Activated naive CD4-positive, alpha-beta T cell treated with anti-CD3 and anti-CD28 coated beads for 36 hours (primary cell): ENCODE measurements around the gene TRERF1. TPM values are rescaled to one million over a fixed set of nuclear protein-coding genes. Genes with fewer than 3 reads are reported as not detected.

Experiments used
- CTCF ChIA-PET: fragments of 350-600 bp; sonication (Branson Sonifier 250); formaldehyde crosslinking; loops from one replicate; lab custom pipeline; 2021; ENCODE audit warnings: antibody characterized with exemption; lab: Charles Lee
- DNase-seq: peaks from one replicate; pipeline ENCODE4 v3.0.0-alpha.2; 2020
- H3K27ac Mint-ChIP-seq: one replicate; pipeline ENCODE4 v1.8.0; 2021; ENCODE audit warnings: mild to moderate bottlenecking, mixed read lengths
- H3K27me3 Mint-ChIP-seq: one replicate; pipeline ENCODE4 v1.8.0; 2021; ENCODE audit warnings: low read depth, mixed read lengths
- H3K36me3 Mint-ChIP-seq: one replicate; pipeline ENCODE4 v1.8.0; 2021; ENCODE audit warnings: low read depth, mixed read lengths
- H3K4me1 Mint-ChIP-seq: one replicate; pipeline ENCODE4 v1.8.0; 2021; ENCODE audit warnings: low read depth, mixed read lengths
- H3K4me3 Mint-ChIP-seq: one replicate; pipeline ENCODE4 v1.8.0; 2021; ENCODE audit warnings: mild to moderate bottlenecking, moderate library complexity, mixed read lengths
- H3K9me3 Mint-ChIP-seq: one replicate; pipeline ENCODE4 v1.8.0; 2021; ENCODE audit warnings: mixed read lengths
- intact Hi-C: fragments of 100-400 bp; cut with micrococcal nuclease; formaldehyde crosslinking; loops from one replicate; pipeline ENCODE4 v1.15.1; 2023
- total RNA-seq, 2 experiments: library from RNA; stranded (reverse); gene quantifications; one replicate each; pipeline ENCODE4 v1.2.3, GENCODE V29; 2021

Gene TRERF1
- total RNA-seq, 2 experiments from 2014 or later = 6.7 to 6.9 TPM

DNA sequence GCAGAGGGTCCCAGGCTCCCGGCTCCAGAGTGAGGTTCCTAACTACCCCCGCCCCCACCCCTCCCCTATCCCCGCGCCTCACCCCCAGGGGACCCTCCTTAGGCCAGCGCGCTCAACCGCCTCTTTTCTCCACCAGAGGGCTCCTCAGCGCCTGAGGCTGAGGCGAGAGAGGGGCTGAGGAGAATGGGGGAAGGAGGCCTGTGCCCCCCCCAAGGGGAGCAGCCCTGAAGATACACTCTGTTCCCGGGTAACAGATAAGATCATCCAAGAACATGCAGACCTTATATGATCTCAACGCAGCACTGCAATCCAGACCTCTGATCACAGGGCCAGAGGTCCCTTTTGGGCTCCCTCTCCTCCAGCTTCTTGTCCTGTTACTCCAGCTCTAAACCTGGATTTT lies 190.8 kb downstream of the TRERF1 start:
- Mint-ChIP-seq H3K27ac (no peak overlapping the region), H3K9me3 (no peaks in the 10 kb centered on the region), H3K4me3 (no peak overlapping the region), H3K36me3 (peaks cover 6% of the 10 kb centered on the region), H3K4me1 (no peaks in the 10 kb centered on the region), H3K27me3 (no peaks in the 10 kb centered on the region)
- peak; percentile 53 for DNase-seq
- CTCF ChIA-PET = interaction anchor here (0.6 to 8.2 kb wide), 17 partner anchors 8 to 300 kb away, joined by 3 to 99 read pairs (median 3); no protein-coding TSS in a partner anchor
- intact Hi-C loops = loop anchor here (1.0 to 5.0 kb wide), 3 partner anchors 190 to 286 kb away; partner anchors contain the start of gene TRERF1

DNA sequence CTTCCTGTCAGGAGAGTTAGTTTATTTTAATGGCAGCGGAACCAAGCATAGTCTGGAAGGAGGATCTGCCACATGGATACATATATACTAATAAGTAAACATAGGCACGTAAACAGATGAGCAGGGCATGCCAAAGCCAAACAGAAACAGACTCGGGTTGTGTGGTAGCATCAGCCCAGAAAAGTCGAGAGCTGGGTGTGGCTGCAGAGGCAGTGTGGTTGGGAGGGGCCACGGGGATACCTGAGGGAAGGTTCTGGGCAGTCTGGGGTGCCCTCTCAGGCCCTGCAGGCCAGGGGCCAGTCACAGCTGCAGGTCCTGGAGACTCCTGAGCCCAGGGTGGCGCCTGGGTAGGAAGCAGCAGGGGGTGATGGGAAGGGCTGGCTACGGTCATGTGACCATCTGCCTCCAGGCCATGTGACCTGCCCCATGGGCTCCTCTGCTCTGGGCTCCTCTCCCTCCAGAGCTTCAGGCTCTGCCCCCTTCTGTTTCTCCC lies 191.3 kb downstream of the TRERF1 start:
- Mint-ChIP-seq H3K27me3 (no peaks in the 10 kb centered on the region), H3K4me1 (no peaks in the 10 kb centered on the region), H3K27ac (no peak overlapping the region), H3K9me3 (no peaks in the 10 kb centered on the region), H3K36me3 (peaks cover 6% of the 10 kb centered on the region), H3K4me3 (no peak overlapping the region)
- DNase-seq = no peak
- CTCF ChIA-PET = interaction anchor here (0.6 to 8.2 kb wide), 11 partner anchors 19 to 300 kb away, joined by 3 to 99 read pairs (median 4); no protein-coding TSS in a partner anchor
- intact Hi-C loops = loop anchor here (2.0 to 5.0 kb wide), 2 partner anchors 190 to 272 kb away; partner anchors contain the start of gene TRERF1

GRCh38 chr6:42259841-42260395 lies 191.8 kb downstream of the TRERF1 start:
- no peak for DNase-seq
- intact Hi-C loops = loop anchor here (2.0 to 5.0 kb wide), 2 partner anchors 191 to 272 kb away; partner anchors contain the start of gene TRERF1
- Mint-ChIP-seq H3K4me1 (no peaks in the 10 kb centered on the region), H3K27ac (no peak overlapping the region), H3K9me3 (no peaks in the 10 kb centered on the region), H3K4me3 (no peak overlapping the region), H3K27me3 (no peaks in the 10 kb centered on the region), H3K36me3 (peaks cover 6% of the 10 kb centered on the region)
- CTCF ChIA-PET = interaction anchor here (0.6 to 8.2 kb wide), 9 partner anchors 130 to 301 kb away, joined by 3 to 99 read pairs (median 4); no protein-coding TSS in a partner anchor

GRCh38 chr6:42259286-42259685 lies 192.4 kb downstream of the TRERF1 start:
- DNase-seq = no peak
- no peak overlapping the region for H3K4me3 Mint-ChIP-seq
- H3K4me1 Mint-ChIP-seq = no peaks in the 10 kb centered on the region
- no peaks in the 10 kb centered on the region for H3K27me3 Mint-ChIP-seq
- CTCF ChIA-PET = interaction anchor here (1.5 to 8.2 kb wide), 2 partner anchors 130 to 290 kb away, joined by 6 to 99 read pairs; no protein-coding TSS in a partner anchor
- no peaks in the 10 kb centered on the region for H3K9me3 Mint-ChIP-seq
- intact Hi-C loops = no loop called here
- H3K36me3 Mint-ChIP-seq = peaks cover 6% of the 10 kb centered on the region
- no peak overlapping the region for H3K27ac Mint-ChIP-seq

DNA sequence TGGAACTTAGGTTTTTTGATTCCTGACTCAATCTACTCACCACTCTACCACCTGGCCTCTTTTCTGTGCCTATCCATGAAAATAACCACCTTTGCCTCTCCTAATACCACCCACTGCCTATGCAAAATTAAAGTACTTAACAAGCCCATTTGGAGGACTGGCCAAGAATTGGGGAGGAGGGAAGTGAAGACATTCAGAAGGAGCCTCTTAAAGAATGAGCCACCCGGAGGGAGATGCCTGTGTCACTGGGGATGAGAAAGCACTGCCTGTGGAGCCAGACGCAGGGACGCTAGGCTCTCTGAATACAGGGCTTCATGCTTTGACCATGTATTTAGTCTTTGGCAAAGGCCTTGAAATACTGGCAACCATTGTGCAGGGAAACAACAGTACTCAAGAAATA lies 194.1 kb downstream of the TRERF1 start:
- H3K4me3 Mint-ChIP-seq = no peak overlapping the region
- H3K9me3 Mint-ChIP-seq = no peaks in the 10 kb centered on the region
- H3K27me3 Mint-ChIP-seq = no peaks in the 10 kb centered on the region
- no peaks in the 10 kb centered on the region for H3K4me1 Mint-ChIP-seq
- H3K27ac Mint-ChIP-seq = no peak overlapping the region
- CTCF ChIA-PET = interaction anchor here (3.1 kb wide), 1 partner anchor 290 kb away, joined by 15 read pairs; no protein-coding TSS in a partner anchor
- peaks cover 4% of the 10 kb centered on the region for H3K36me3 Mint-ChIP-seq
- intact Hi-C loops = no loop called here
- no peak for DNase-seq

DNA sequence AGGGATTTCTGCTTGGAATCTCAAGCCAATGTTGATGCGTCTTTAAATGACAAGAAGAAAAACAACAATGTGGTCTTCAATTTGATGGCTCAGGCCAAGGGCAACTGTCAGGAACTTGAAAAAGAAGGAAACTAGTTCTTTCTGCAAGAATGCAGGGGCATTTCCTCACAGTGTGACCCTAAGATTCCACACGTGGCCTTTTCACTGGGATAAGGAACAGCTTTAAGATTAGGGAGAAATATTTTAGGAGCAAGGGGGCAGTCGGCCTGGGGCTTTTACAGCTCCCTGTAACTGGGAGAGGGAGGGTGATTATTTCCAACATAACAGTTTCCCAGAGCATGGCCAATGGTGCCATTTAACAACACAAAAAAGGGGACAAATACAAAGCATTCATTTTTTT lies 194.7 kb downstream of the TRERF1 start:
- no peaks in the 10 kb centered on the region for H3K9me3 Mint-ChIP-seq
- H3K4me1 Mint-ChIP-seq = no peaks in the 10 kb centered on the region
- H3K27me3 Mint-ChIP-seq = no peaks in the 10 kb centered on the region
- no peak overlapping the region for H3K27ac Mint-ChIP-seq
- CTCF ChIA-PET = interaction anchor here (3.1 kb wide), 1 partner anchor 290 kb away, joined by 15 read pairs; no protein-coding TSS in a partner anchor
- no peak for DNase-seq
- H3K36me3 Mint-ChIP-seq = peaks cover 2% of the 10 kb centered on the region
- H3K4me3 Mint-ChIP-seq = no peak overlapping the region
- intact Hi-C loops = no loop called here

DNA sequence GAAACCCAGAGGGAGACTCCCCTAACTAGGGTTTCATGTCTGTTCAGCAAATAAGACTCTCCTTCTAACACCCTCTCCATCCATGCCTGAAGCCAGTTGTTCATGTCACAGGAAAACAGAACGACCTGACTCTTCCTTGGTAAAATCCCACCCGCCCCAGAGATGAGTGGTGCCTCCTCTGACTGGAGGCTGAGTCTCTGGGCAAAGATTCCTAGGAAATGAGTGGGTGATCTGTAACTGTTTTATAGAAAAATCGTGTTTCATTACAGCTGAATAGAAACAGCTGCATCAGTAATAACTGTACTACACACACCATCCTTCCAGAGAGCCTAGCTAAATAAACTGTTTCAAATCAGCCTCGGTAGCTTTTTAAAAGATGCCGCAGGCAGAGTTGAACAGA lies 196.7 kb downstream of the TRERF1 start:
- no peak for DNase-seq
- Mint-ChIP-seq H3K4me3 (no peak overlapping the region), H3K36me3 (peaks cover 2% of the 10 kb centered on the region), H3K27me3 (no peaks in the 10 kb centered on the region), H3K27ac (no peak overlapping the region), H3K9me3 (no peaks in the 10 kb centered on the region), H3K4me1 (no peaks in the 10 kb centered on the region)
- intact Hi-C loops = no loop called here
- CTCF ChIA-PET = interaction anchor here (0.6 kb wide), 1 partner anchor 529 kb away, joined by 9 read pairs; no protein-coding TSS in a partner anchor

GRCh38 chr6:42254505-42254904 lies 197.2 kb downstream of the TRERF1 start:
- Mint-ChIP-seq H3K9me3 (no peaks in the 10 kb centered on the region), H3K27ac (no peak overlapping the region), H3K27me3 (no peaks in the 10 kb centered on the region), H3K4me3 (no peak overlapping the region), H3K36me3 (peaks cover 3% of the 10 kb centered on the region), H3K4me1 (no peaks in the 10 kb centered on the region)
- no peak for DNase-seq
- intact Hi-C loops = no loop called here
- CTCF ChIA-PET = interaction anchor here (0.6 kb wide), 1 partner anchor 54 kb away, joined by 3 read pairs; no protein-coding TSS in a partner anchor

- Mint-ChIP-seq H3K9me3 (no peaks in the 10 kb centered on the region), H3K4me1 (no peaks in the 10 kb centered on the region), H3K36me3 (peaks cover 4% of the 10 kb centered on the region), H3K27ac (no peak overlapping the region), H3K27me3 (no peaks in the 10 kb centered on the region), H3K4me3 (no peak overlapping the region)
- CTCF ChIA-PET = interaction anchor here (1.0 kb wide), 1 partner anchor 9 kb away, joined by 3 read pairs; no protein-coding TSS in a partner anchor
- no peak for DNase-seq
- intact Hi-C loops = no loop called here
These were observed 199.7 kb downstream of the TRERF1 start for GRCh38 chr6:42251911-42252637.

DNA sequence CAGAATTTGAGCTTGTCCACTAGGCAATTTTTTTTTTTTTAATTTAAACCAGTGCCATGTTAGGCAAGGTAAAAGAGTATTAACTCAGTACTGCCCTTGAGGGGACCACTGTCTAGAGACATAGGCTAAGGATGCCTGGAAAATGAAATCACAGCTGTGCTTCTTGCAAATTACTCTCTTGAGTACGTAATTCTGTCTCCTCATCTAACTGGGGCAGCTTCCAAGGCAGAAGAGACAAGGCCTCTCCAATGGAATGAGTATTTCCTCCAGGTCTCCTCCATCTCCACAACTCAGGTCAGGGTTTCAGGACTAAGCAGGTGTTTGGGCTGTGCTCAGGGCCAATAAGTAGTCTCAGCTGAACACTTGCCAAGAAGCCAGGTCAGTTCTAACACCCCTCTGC lies 200.2 kb downstream of the TRERF1 start:
- CTCF ChIA-PET = no interaction called here
- Mint-ChIP-seq H3K4me3 (no peak overlapping the region), H3K9me3 (no peaks in the 10 kb centered on the region), H3K4me1 (no peaks in the 10 kb centered on the region), H3K27me3 (no peaks in the 10 kb centered on the region), H3K27ac (no peak overlapping the region), H3K36me3 (peaks cover 4% of the 10 kb centered on the region)
- intact Hi-C loops = no loop called here
- DNase-seq = no peak

GRCh38 chr6:42250274-42250931 lies 201.3 kb downstream of the TRERF1 start:
- no peaks in the 10 kb centered on the region for H3K4me1 Mint-ChIP-seq
- peaks cover 4% of the 10 kb centered on the region for H3K36me3 Mint-ChIP-seq
- CTCF ChIA-PET = no interaction called here
- intact Hi-C loops = no loop called here
- no peak overlapping the region for H3K27ac Mint-ChIP-seq
- no peak overlapping the region for H3K4me3 Mint-ChIP-seq
- no peaks in the 10 kb centered on the region for H3K9me3 Mint-ChIP-seq
- no peak for DNase-seq
- no peaks in the 10 kb centered on the region for H3K27me3 Mint-ChIP-seq

- H3K4me3 Mint-ChIP-seq = no peak overlapping the region
- intact Hi-C loops = no loop called here
- CTCF ChIA-PET = interaction anchor here (1.0 kb wide), 1 partner anchor 299 kb away, joined by 3 read pairs; no protein-coding TSS in a partner anchor
These were observed 202.4 kb downstream of the TRERF1 start for GRCh38 chr6:42249279-42249678.

More at GRCh38 chr6:42249279-42249678, 202.4 kb downstream of the TRERF1 start:
- Mint-ChIP-seq H3K27ac (no peak overlapping the region), H3K27me3 (no peaks in the 10 kb centered on the region), H3K9me3 (no peaks in the 10 kb centered on the region), H3K4me1 (no peaks in the 10 kb centered on the region), H3K36me3 (peaks cover 4% of the 10 kb centered on the region)
- DNase-seq = no peak
